HG02943 (cell line): ENCODE results near the gene DUSP16.
"Not testable (repeated sequence)": the region's sequence is repeated elsewhere in the genome, so short reads cannot be mapped to it uniquely, and the experiment has no call there.

ENCODE experiments used
- ATAC-seq: cut with Tn5 transposase; IDR thresholded peaks from one replicate; pipeline ENCODE4 v1.9.1; 2021; ENCODE audit warnings: mild to moderate bottlenecking, low read depth, moderate library complexity; ENCODE audit not compliant: unreplicated experiment

Gene DUSP16

GRCh38 chr12:12562585-12563261 is at the start of gene DUSP16:
DUSP16 (minus strand) TSS chr12:12562863; CDS start chr12:12521098, 41,765 bp downstream.
- peak; percentile 64 for ATAC-seq

- ATAC-seq: no peak
These were observed 49.7 kb upstream of the DUSP16 start for GRCh38 chr12:12612358-12612757.

- ATAC-seq: peak; percentile 80
These were observed 49.0 kb upstream of the DUSP16 start, which contains the start of gene CREBL2 for GRCh38 chr12:12611512-12612306. CREBL2 (plus strand) TSS chr12:12611876; CDS start chr12:12612173, 297 bp downstream.

GRCh38 chr12:12610711-12611110 is 48.0 kb upstream of the DUSP16 start:
- no peak for ATAC-seq

- no peak for ATAC-seq
These were observed 47.0 kb upstream of the DUSP16 start for GRCh38 chr12:12609692-12610091.

- no peak for ATAC-seq
These were observed 45.9 kb upstream of the DUSP16 start for GRCh38 chr12:12608557-12608957.

- ATAC-seq: no peak
These were observed 44.3 kb upstream of the DUSP16 start for GRCh38 chr12:12606781-12607589.

- no peak for ATAC-seq
These were observed 42.1 kb upstream of the DUSP16 start for GRCh38 chr12:12604740-12605139.

- no peak for ATAC-seq
These were observed 38.0 kb upstream of the DUSP16 start for GRCh38 chr12:12600659-12601058.

- no peak for ATAC-seq
These were observed 37.3 kb upstream of the DUSP16 start for GRCh38 chr12:12599750-12600643.

- ATAC-seq: no peak
These were observed 36.2 kb upstream of the DUSP16 start for GRCh38 chr12:12598864-12599263.

- ATAC-seq: not testable (repeated sequence)
These were observed 33.9 kb upstream of the DUSP16 start for GRCh38 chr12:12596598-12596997.

GRCh38 chr12:12595929-12596328 is 33.3 kb upstream of the DUSP16 start:
- ATAC-seq: not testable (repeated sequence)

GRCh38 chr12:12592930-12593329 is 30.3 kb upstream of the DUSP16 start:
- ATAC-seq: no peak

GRCh38 chr12:12590961-12591360 is 28.3 kb upstream of the DUSP16 start:
- no peak for ATAC-seq

GRCh38 chr12:12588436-12588835 is 25.8 kb upstream of the DUSP16 start:
- not testable (repeated sequence) for ATAC-seq

GRCh38 chr12:12587878-12588277 is 25.2 kb upstream of the DUSP16 start:
- ATAC-seq: no peak

GRCh38 chr12:12586879-12587675 is 24.4 kb upstream of the DUSP16 start:
- ATAC-seq: no peak
